PC-9 (cell line): ENCODE data around the gene OR7A17.

Experiments
- EZH2 ChIP-seq: fragments of 200-600 bp; sonication (generic); IDR thresholded peaks from 2 replicates; pipeline ENCODE4 v1.8.0; 2017; ENCODE audit warnings: antibody characterized with exemption, low read depth
- TF ChIP-seq, protein P1 (sequence below): fragments of 200-600 bp; sonication (generic); conservative IDR thresholded peaks from 2 replicates; pipeline ENCODE4 v1.6.1; 2017; ENCODE audit warnings: mixed run types, antibody characterized with exemption, mild to moderate bottlenecking, moderate library complexity

DNA sequence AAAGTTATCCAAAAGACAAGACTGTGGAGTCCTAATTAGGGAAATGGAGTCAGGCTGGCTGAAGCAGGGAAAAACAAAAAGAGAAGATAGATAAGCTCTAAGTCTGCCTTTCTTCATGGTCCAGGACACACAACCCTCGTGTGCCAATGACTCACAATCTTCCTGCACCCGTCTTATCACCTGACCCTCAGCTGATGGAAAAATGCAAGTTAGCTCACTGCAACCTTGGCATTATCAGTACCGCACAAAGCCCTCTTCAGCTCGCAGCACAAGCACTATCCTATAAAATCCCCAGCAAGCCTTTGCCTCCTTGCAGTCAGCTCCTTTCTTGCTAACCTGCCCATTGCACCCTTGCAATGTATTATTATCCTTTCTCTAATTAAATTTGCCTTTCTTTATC, 55.2 kb downstream of the OR7A17 start:
- TF ChIP-seq, protein P1, sequence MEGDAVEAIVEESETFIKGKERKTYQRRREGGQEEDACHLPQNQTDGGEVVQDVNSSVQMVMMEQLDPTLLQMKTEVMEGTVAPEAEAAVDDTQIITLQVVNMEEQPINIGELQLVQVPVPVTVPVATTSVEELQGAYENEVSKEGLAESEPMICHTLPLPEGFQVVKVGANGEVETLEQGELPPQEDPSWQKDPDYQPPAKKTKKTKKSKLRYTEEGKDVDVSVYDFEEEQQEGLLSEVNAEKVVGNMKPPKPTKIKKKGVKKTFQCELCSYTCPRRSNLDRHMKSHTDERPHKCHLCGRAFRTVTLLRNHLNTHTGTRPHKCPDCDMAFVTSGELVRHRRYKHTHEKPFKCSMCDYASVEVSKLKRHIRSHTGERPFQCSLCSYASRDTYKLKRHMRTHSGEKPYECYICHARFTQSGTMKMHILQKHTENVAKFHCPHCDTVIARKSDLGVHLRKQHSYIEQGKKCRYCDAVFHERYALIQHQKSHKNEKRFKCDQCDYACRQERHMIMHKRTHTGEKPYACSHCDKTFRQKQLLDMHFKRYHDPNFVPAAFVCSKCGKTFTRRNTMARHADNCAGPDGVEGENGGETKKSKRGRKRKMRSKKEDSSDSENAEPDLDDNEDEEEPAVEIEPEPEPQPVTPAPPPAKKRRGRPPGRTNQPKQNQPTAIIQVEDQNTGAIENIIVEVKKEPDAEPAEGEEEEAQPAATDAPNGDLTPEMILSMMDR = no peak
- no peak for TF ChIP-seq EZH2
